OCI-LY3 (cell line): Measurements from ENCODE around the gene ZC3H11A.

ENCODE experiments used
- H2AFZ ChIP-seq: fragments of 200-600, 300-600 bp; shearing (Covaris generic); 2 replicates; pipeline ENCODE4 v1.6.0; 2014; ENCODE audit warnings: antibody characterized with exemption, low read depth, low read length
- H3K27ac ChIP-seq: fragments of 200-600, 300-600 bp; sonication (generic); 2 replicates; pipeline ENCODE4 v1.5.1; 2014; ENCODE audit warnings: mild to moderate bottlenecking, low read length, moderate library complexity, mixed read lengths
- H3K27me3 ChIP-seq: fragments of 200-600, 300-600 bp; sonication (generic); 2 replicates; pipeline ENCODE4 v1.6.1; 2014; ENCODE audit warnings: low read depth, low read length, mixed read lengths
- H3K36me3 ChIP-seq: fragments of 200-600, 300-600 bp; sonication (generic); replicated peaks from 2 replicates; pipeline ENCODE3; 2014; ENCODE audit warnings: low read depth, low read length, mixed read lengths
- H3K4me1 ChIP-seq: fragments of 300-600, 200-600 bp; sonication (generic); 2 replicates; pipeline ENCODE4 v1.6.1; 2014; ENCODE audit warnings: low read length, mixed read lengths
- H3K4me2 ChIP-seq: fragments of 200-600, 300-600 bp; sonication (generic); 2 replicates; pipeline ENCODE4 v1.6.1; 2014; ENCODE audit warnings: low read length, mixed read lengths
- H3K4me3 ChIP-seq: fragments of 300-600, 200-600 bp; sonication (generic); 2 replicates; pipeline ENCODE4 v1.5.1; 2014; ENCODE audit warnings: antibody characterized with exemption, mild to moderate bottlenecking, low read length, moderate library complexity
- H3K79me2 ChIP-seq: fragments of 300-600, 200-600 bp; shearing (Covaris generic); 2 replicates; pipeline ENCODE4 v1.6.1; 2014; ENCODE audit warnings: mild to moderate bottlenecking, low read length, mixed read lengths
- H3K9ac ChIP-seq: fragments of 300-600, 200-600 bp; shearing (Covaris generic); 2 replicates; pipeline ENCODE4 v1.6.0; 2014; ENCODE audit warnings: mild to moderate bottlenecking, low read length, moderate library complexity
- H3K9me3 ChIP-seq: fragments of 200-600, 300-600 bp; shearing (Covaris generic); 2 replicates; pipeline ENCODE4 v1.6.1; 2014; ENCODE audit warnings: low read length, mixed read lengths; ENCODE audit not compliant: insufficient read depth
- H4K20me1 ChIP-seq: fragments of 200-600, 300-600 bp; sonication (generic); 2 replicates; pipeline ENCODE4 v1.6.1; 2016; ENCODE audit warnings: low read length, mixed read lengths; ENCODE audit not compliant: insufficient read depth
- EZH2phosphoT487 ChIP-seq: fragments of 200-600 bp; shearing (Covaris generic); IDR thresholded peaks from 2 replicates; pipeline ENCODE4 v1.6.1; 2018; ENCODE audit warnings: antibody characterized with exemption, mixed run types, low read depth
- TF ChIP-seq, protein P1 (sequence below): fragments of 200-600, 300-600 bp; sonication (generic); IDR thresholded peaks from 2 replicates; pipeline ENCODE4 v1.5.1; 2014; ENCODE audit warnings: antibody characterized with exemption, low read length, low read depth

ZC3H11A gene

DNA sequence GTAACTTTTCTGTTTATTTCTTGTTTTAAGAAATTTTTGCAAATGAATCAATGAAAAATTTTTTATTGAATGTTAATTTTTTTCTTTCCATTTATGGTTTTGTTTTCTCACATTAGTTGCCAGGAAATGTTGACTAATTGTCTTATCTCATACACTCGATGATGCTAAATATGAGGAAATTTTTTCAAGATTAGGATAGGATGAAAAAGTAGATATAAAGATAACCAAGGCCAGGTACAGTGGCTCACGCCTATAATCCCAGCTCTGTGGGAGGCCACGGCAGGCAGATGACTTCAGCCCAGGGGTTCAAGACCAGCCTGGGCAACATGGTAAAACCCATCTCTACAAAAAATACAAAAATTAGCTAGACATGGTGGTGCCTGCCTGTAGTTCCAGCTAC is 17.8 kb upstream of the ZC3H11A start:
- Histone ChIP-seq H3K36me3 (no peaks in the 10 kb centered on the region), H4K20me1 (no peaks in the 10 kb centered on the region), H3K27me3 (0 out of 2 replicates have a peak, but pooled peaks cover 3% of the 10 kb centered on the region), H3K9ac (no peak overlapping the region), H2AFZ (no peak overlapping the region), H3K4me2 (no peak overlapping the region), H3K4me1 (no peaks in the 10 kb centered on the region), H3K27ac (no peak overlapping the region), H3K4me3 (no peak overlapping the region), H3K9me3 (no peaks in the 10 kb centered on the region), H3K79me2 (no peaks in the 10 kb centered on the region)
- TF ChIP-seq, protein P1, sequence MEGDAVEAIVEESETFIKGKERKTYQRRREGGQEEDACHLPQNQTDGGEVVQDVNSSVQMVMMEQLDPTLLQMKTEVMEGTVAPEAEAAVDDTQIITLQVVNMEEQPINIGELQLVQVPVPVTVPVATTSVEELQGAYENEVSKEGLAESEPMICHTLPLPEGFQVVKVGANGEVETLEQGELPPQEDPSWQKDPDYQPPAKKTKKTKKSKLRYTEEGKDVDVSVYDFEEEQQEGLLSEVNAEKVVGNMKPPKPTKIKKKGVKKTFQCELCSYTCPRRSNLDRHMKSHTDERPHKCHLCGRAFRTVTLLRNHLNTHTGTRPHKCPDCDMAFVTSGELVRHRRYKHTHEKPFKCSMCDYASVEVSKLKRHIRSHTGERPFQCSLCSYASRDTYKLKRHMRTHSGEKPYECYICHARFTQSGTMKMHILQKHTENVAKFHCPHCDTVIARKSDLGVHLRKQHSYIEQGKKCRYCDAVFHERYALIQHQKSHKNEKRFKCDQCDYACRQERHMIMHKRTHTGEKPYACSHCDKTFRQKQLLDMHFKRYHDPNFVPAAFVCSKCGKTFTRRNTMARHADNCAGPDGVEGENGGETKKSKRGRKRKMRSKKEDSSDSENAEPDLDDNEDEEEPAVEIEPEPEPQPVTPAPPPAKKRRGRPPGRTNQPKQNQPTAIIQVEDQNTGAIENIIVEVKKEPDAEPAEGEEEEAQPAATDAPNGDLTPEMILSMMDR, result no peak
- no peak for TF ChIP-seq EZH2phosphoT487

DNA sequence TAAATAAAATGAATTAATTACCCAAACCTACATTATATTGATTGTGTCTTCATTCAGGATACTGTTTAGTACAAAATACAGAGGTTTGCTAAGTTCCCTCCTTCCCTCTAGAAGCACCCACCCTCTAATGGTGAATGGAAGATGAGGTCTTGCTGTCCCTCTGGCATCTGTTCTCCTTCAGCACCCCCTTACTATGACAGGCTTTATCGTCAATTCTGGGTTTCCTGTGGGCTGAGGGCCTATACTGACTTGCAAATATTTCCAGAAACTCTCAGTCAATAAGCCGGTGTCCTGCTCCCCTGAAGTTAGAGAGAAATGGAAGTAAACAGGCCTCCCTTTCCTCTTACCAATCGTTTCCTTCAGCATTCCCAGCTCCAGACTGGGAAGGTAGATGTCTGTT is 17.3 kb upstream of the ZC3H11A start:
- TF ChIP-seq, protein P1, result no peak
- no peak for TF ChIP-seq EZH2phosphoT487
- Histone ChIP-seq H3K4me1 (no peaks in the 10 kb centered on the region), H3K9ac (no peak overlapping the region), H3K4me2 (no peak overlapping the region), H3K4me3 (no peak overlapping the region), H2AFZ (no peak overlapping the region), H3K27ac (no peak overlapping the region), H3K36me3 (no peaks in the 10 kb centered on the region), H4K20me1 (no peaks in the 10 kb centered on the region), H3K79me2 (no peaks in the 10 kb centered on the region), H3K9me3 (no peaks in the 10 kb centered on the region), H3K27me3 (no peaks in the 10 kb centered on the region)

DNA sequence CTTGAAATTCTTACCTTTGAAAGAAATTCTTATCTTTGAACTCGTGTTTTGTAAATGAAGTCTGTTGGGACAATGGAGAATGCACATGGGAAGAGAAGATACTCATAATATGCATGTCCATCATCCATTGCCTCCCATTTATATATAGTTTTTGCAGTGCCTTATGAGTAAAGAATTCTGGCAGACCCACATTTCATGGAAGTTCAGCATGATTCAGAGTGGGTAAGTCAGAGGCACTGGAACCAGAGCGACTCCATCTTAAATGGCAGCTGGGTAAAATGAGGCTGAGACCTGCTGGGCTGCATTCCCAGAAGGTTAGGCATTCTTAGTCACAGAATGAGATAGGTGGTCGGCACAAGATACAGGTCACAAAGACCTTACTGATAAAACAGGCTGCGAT is 16.6 kb upstream of the ZC3H11A start:
- Histone ChIP-seq H3K9ac (no peak overlapping the region), H3K79me2 (no peaks in the 10 kb centered on the region), H4K20me1 (no peaks in the 10 kb centered on the region), H3K4me1 (no peaks in the 10 kb centered on the region), H3K4me2 (no peak overlapping the region), H2AFZ (no peak overlapping the region), H3K9me3 (no peaks in the 10 kb centered on the region), H3K27ac (no peak overlapping the region), H3K4me3 (no peak overlapping the region), H3K36me3 (no peaks in the 10 kb centered on the region), H3K27me3 (no peaks in the 10 kb centered on the region)
- no peak for TF ChIP-seq EZH2phosphoT487
- TF ChIP-seq, protein P1, result no peak

DNA sequence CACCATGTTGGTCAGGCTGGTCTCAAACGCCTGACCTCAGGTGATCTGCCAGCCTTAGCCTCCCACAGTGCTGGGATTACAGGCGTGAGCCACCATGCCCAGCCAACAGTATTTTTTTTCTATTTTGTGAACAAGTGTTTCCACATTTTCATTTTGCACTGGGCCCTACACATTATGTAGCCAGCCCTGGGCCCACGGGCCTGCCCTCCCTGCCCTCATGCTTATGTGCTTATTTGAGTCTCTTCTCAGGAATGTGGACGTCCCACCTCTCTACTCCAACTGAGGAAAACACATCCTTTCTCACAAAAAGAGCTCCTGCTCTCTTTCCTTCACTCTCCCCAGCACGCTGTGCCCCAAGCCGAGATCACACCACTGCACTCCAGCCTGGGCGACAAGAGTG is 13.5 kb upstream of the ZC3H11A start:
- Histone ChIP-seq H3K36me3 (no peaks in the 10 kb centered on the region), H3K9me3 (no peaks in the 10 kb centered on the region), H3K4me1 (no peaks in the 10 kb centered on the region), H2AFZ (no peak overlapping the region), H3K4me2 (no peak overlapping the region), H4K20me1 (no peaks in the 10 kb centered on the region), H3K27me3 (no peaks in the 10 kb centered on the region), H3K9ac (no peak overlapping the region), H3K79me2 (no peaks in the 10 kb centered on the region), H3K27ac (no peak overlapping the region), H3K4me3 (no peak overlapping the region)
- TF ChIP-seq EZH2phosphoT487, result no peak
- TF ChIP-seq, protein P1, result no peak
